Measurements from ENCODE around the gene NEBL. TPM values are rescaled to one million over a fixed set of nuclear protein-coding genes. Genes with fewer than 3 reads are reported as not detected.

NEBL gene
- total RNA-seq, 4 donors from 2014 or later: 1.9 to 6.5 (median 2.4) TPM

DNA sequence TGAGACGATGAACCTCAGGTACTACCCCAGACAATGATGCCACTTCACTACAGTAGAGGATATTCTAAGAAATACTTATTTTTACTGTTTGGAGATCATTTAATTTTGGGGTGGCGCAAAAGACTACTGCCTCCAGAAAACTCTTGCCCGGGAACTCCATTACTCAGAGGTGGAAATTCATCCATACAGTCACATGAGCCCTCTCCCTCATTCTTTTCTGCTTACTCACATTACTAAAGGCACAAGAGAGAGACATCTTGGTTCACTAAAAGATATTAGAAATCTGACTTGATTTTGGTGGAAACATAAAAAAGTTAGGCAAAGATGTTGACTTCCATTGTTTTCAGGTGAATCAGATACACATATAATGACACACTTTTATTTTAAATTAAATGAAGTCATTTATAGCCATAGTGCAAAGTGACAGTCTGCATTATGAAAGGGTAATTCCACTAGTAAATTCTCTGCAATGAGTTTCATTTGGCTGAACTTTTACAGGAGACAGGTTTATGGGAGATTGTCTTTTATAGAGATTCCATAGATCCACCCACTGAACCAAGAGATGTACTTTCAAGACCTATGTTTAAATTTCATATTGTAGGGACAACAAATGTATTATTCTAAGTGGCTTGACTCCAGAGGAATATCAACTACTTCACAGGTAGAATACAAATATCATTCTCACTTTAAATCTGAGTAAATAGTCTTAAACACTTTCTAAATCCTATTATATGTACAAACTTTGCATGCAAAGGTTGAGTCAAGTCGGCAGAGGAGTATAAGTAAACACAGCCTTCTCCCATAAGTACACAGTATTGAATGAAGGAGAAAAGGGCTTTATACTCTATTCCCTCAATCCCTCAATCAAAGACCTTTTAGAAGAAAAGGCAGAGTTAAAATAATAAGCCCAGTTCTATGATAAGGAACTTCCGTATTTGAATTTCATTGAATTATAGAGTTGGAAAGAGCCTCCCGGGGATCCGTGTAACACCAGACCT lies 18.8 kb downstream of the NEBL start:
- 65 to 74% methylated on average over 6 to 7 of the region's 7 CpGs for WGBS, 2 donors (ENCODE audit: low coverage in 1 of 2)
- no peak overlapping the region for H3K4me3 ChIP-seq
- H3K27ac ChIP-seq: no peak overlapping the region
- peaks cover 4% of the 10 kb centered on the region for H3K27me3 ChIP-seq
- no peaks in the 10 kb centered on the region for H3K36me3 ChIP-seq
- no peak for ATAC-seq
- no peaks in the 10 kb centered on the region for H3K4me1 ChIP-seq
- H3K9me3 ChIP-seq: no peaks in the 10 kb centered on the region
- TF ChIP-seq EP300 (IDR thresholded peaks at IDR 0.05) (no peak), POLR2A (IDR thresholded peaks at IDR 0.05) (no peak), POLR2AphosphoS5 (IDR thresholded peaks at IDR 0.05) (no peak)
- TF ChIP-seq, protein P1, sequence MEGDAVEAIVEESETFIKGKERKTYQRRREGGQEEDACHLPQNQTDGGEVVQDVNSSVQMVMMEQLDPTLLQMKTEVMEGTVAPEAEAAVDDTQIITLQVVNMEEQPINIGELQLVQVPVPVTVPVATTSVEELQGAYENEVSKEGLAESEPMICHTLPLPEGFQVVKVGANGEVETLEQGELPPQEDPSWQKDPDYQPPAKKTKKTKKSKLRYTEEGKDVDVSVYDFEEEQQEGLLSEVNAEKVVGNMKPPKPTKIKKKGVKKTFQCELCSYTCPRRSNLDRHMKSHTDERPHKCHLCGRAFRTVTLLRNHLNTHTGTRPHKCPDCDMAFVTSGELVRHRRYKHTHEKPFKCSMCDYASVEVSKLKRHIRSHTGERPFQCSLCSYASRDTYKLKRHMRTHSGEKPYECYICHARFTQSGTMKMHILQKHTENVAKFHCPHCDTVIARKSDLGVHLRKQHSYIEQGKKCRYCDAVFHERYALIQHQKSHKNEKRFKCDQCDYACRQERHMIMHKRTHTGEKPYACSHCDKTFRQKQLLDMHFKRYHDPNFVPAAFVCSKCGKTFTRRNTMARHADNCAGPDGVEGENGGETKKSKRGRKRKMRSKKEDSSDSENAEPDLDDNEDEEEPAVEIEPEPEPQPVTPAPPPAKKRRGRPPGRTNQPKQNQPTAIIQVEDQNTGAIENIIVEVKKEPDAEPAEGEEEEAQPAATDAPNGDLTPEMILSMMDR (IDR thresholded peaks at IDR 0.05): no peak

DNA sequence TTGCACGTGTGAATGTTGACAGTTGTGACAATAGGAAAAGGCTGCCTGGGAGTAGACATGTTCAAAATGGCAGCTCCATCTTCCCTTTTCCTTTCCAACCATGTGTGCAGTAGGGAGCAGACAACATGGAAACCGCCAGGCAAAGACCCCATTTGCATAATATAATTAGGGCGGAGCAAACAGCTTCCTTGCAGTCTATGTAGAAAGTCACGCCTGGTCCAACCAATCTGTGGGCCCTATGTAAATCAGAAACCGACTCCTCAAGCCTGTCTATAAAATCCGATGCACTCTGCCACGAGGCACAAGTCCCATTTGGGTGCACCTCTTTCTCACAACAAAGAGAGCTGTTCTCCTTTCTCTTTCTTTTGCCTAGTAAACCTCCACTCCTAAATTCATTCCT lies 19.6 kb downstream of the NEBL start:
- Histone ChIP-seq H3K4me3 (no peak overlapping the region), H3K27ac (no peak overlapping the region), H3K4me1 (no peaks in the 10 kb centered on the region), H3K27me3 (peaks cover 4% of the 10 kb centered on the region), H3K9me3 (no peaks in the 10 kb centered on the region), H3K36me3 (no peaks in the 10 kb centered on the region)
- TF ChIP-seq POLR2A (IDR thresholded peaks at IDR 0.05): no peak
- TF ChIP-seq, protein P1 (IDR thresholded peaks at IDR 0.05): no peak
- no peak for TF ChIP-seq EP300 (IDR thresholded peaks at IDR 0.05)
- no peak for TF ChIP-seq POLR2AphosphoS5 (IDR thresholded peaks at IDR 0.05)
- 76 to 80% methylated on average over 4 to 7 of the region's 7 CpGs for WGBS, 2 donors (ENCODE audit: low coverage in 1 of 2)
- ATAC-seq: no peak

DNA sequence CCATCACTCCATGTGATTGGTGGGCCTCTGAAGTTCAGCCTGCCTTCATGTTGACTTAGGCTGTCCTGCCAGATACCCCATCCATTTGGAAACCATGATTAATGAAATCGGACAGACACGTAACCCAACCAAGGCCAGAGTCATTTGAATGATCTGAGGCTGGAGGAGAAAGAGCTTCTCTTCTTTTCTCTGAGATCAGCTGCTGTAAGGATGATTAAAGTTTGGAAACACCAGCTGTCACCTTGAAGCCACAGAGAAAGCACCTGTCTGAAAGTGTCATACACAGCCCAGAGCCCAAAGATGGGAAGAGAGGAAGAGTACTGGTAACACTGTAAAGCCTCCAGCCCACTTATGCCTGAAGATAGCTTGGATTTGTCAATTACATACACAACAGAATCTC lies 22.9 kb downstream of the NEBL start:
- TF ChIP-seq, protein P1 (IDR thresholded peaks at IDR 0.05): no peak
- TF ChIP-seq POLR2AphosphoS5 (IDR thresholded peaks at IDR 0.05) (no peak), POLR2A (IDR thresholded peaks at IDR 0.05) (no peak), EP300 (IDR thresholded peaks at IDR 0.05) (no peak)
- no peak overlapping the region for H3K4me3 ChIP-seq
- no peaks in the 10 kb centered on the region for H3K27me3 ChIP-seq
- H3K36me3 ChIP-seq: no peaks in the 10 kb centered on the region
- H3K4me1 ChIP-seq: no peaks in the 10 kb centered on the region
- no peaks in the 10 kb centered on the region for H3K9me3 ChIP-seq
- H3K27ac ChIP-seq: no peak overlapping the region
- WGBS, 2 donors (ENCODE audit: low coverage in 1 of 2): 94% methylated on average over 2 of the region's 2 CpGs; no CpG with 5 or more reads in 1 of the 2 donors
- ATAC-seq: no peak

- no peak for TF ChIP-seq EP300 (IDR thresholded peaks at IDR 0.05)
- no peak for TF ChIP-seq POLR2A (IDR thresholded peaks at IDR 0.05)
- TF ChIP-seq, protein P1 (IDR thresholded peaks at IDR 0.05): no peak
- TF ChIP-seq POLR2AphosphoS5 (IDR thresholded peaks at IDR 0.05): no peak
- Histone ChIP-seq H3K9me3 (no peaks in the 10 kb centered on the region), H3K4me1 (no peaks in the 10 kb centered on the region), H3K4me3 (no peak overlapping the region), H3K27ac (no peak overlapping the region), H3K36me3 (no peaks in the 10 kb centered on the region), H3K27me3 (no peaks in the 10 kb centered on the region)
- no peak for ATAC-seq
- WGBS, 2 donors (ENCODE audit: low coverage in 1 of 2): 69 to 87% methylated on average over 4 to 7 of the region's 7 CpGs
These were observed 25.1 kb downstream of the NEBL start for GRCh38 chr10:20871970-20872369.

DNA sequence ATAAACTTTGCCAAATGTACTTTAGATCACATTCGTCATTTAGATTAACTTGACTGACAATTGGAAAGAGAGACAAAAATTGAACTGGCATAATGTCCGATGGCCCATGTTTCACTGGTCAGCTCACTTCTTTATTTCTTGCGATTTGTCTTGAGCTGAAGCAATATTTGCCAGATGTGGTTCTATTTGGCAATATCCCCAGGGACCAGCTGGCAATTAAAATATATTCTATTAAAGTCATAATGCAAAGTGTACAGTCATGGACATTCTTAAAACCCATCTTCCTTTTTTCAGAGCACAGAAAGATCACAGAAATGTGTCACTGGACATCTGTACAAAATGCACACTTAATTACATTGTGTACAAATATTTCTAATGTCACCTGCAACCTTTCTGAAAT lies 26.3 kb downstream of the NEBL start:
- H3K4me1 ChIP-seq: no peaks in the 10 kb centered on the region
- H3K27ac ChIP-seq: no peak overlapping the region
- TF ChIP-seq, protein P1 (IDR thresholded peaks at IDR 0.05): no peak
- TF ChIP-seq EP300 (IDR thresholded peaks at IDR 0.05) (no peak), POLR2A (IDR thresholded peaks at IDR 0.05) (no peak), POLR2AphosphoS5 (IDR thresholded peaks at IDR 0.05) (no peak)
- no peaks in the 10 kb centered on the region for H3K9me3 ChIP-seq
- H3K36me3 ChIP-seq: no peaks in the 10 kb centered on the region
- WGBS, 2 donors (ENCODE audit: low coverage in 1 of 2): 53 to 56% methylated on average over 3 of the region's 3 CpGs
- no peaks in the 10 kb centered on the region for H3K27me3 ChIP-seq
- ATAC-seq: no peak
- no peak overlapping the region for H3K4me3 ChIP-seq
